Liver (tissue), 9 donors: ENCODE results near the gene PHOSPHO1. TPM values are rescaled to one million over a fixed set of nuclear protein-coding genes. Genes with fewer than 3 reads are reported as not detected.
A peak's percentile ranks its signal among the peaks of the same experiment; 100 is the strongest.

Source experiments
- DNase-seq: peaks from one replicate; pipeline ENCODE4 v3.0.0-alpha.2; 2017; ENCODE audit warnings: low spot score
- H3K27ac ChIP-seq, 2 donors: one replicate each; pipeline ENCODE4 v1.7.0; 2013; ENCODE audit warnings: inconsistent platforms in 2 of 2, low read length in 2 of 2, control low read depth in 1 of 2, low read depth in 1 of 2, mild to moderate bottlenecking in 1 of 2
- H3K27me3 ChIP-seq, 4 donors: one replicate each; pipeline versions ENCODE4 v1.6.1 to v1.7.0; 2013; ENCODE audit warnings: low read length in 3 of 4, inconsistent platforms in 1 of 4, mild to moderate bottlenecking in 1 of 4, moderate library complexity in 1 of 4; ENCODE audit not compliant: control insufficient read depth in 4 of 4, insufficient read depth in 4 of 4
- H3K36me3 ChIP-seq, 4 donors: one replicate each; pipeline versions ENCODE4 v1.6.1 to v1.7.0; 2013; ENCODE audit warnings: low read length in 3 of 4, mild to moderate bottlenecking in 3 of 4, low read depth in 1 of 4, moderate library complexity in 1 of 4; ENCODE audit not compliant: control insufficient read depth in 4 of 4, insufficient read depth in 3 of 4
- H3K4me1 ChIP-seq, 4 donors: one replicate each; pipeline versions ENCODE4 v1.6.1 to v1.7.0; 2013; ENCODE audit warnings: low read length in 3 of 4, mild to moderate bottlenecking in 3 of 4, moderate library complexity in 1 of 4; ENCODE audit not compliant: control insufficient read depth in 4 of 4, insufficient read depth in 4 of 4
- H3K4me3 ChIP-seq, 3 donors: one replicate each; pipeline versions ENCODE4 v1.6.1 to v1.7.0; 2013; ENCODE audit warnings: low read length in 3 of 3, control low read depth in 1 of 3, low read depth in 1 of 3, mild to moderate bottlenecking in 1 of 3
- H3K9ac ChIP-seq, 2 donors: one replicate each; pipeline ENCODE4 v1.7.0; 2013; ENCODE audit warnings: low read length in 2 of 2, mild to moderate bottlenecking in 2 of 2, moderate library complexity in 2 of 2, control low read depth in 1 of 2, low read depth in 1 of 2
- H3K9me3 ChIP-seq, 4 donors: one replicate each; pipeline versions ENCODE4 v1.6.1 to v1.7.0; 2013; ENCODE audit warnings: low read length in 3 of 4; ENCODE audit not compliant: control insufficient read depth in 4 of 4
- FOXA2 ChIP-seq: IDR thresholded peaks from 2 replicates; pipeline ENCODE4 v1.6.1; 2016; ENCODE audit warnings: antibody characterized with exemption
- GABPA ChIP-seq, 2 donors: IDR thresholded peaks in 1 of 2; conservative IDR thresholded peaks in 1 of 2; 2 replicates each; pipeline ENCODE4 v1.6.1; 2016; ENCODE audit warnings: antibody characterized with exemption in 2 of 2, mild to moderate bottlenecking in 1 of 2, moderate library complexity in 1 of 2
- HNF4G ChIP-seq: IDR thresholded peaks from 2 replicates; pipeline ENCODE4 v1.6.1; 2016; ENCODE audit warnings: antibody characterized with exemption
- WGBS: extraction: QIAGEN DNeasy Blood & Tissue Kit; methylation state at CpG from one replicate; pipeline ENCODE4 v1.1.7; 2013; 5-methylcytosine and 5-hydroxymethylcytosine counted together
- polyA plus RNA-seq, 2 donors: library from polyadenylated mRNA; stranded (reverse) in 1 of 2; unstranded in 1 of 2; fragments of 200-250 nt in 1 of 2; fragments of >200 nt in 1 of 2; fragmentation: Nextera tagmentation in 1 of 2; extraction: Ambion mirVana in 1 of 2; gene quantifications; one replicate each; pipeline versions ENCODE4 v1.2.1 to v1.2.3, GENCODE V29; 2013 to 2015
- total RNA-seq, 2 donors: library from RNA; depleted of rRNA; stranded (reverse); fragments of >200 nt; gene quantifications; one replicate each; pipeline ENCODE4 v1.2.3, GENCODE V29; 2014
- TF ChIP-seq, protein P1 (sequence below): IDR thresholded peaks from 2 replicates; pipeline ENCODE4 v1.6.1; 2016; ENCODE audit warnings: antibody characterized with exemption, mild to moderate bottlenecking
- TF ChIP-seq, protein P2 (sequence below): IDR thresholded peaks from 2 replicates; pipeline ENCODE4 v1.6.1; 2016; ENCODE audit warnings: antibody characterized with exemption
- TF ChIP-seq, protein P3 (sequence below): IDR thresholded peaks from 2 replicates; pipeline ENCODE4 v1.6.1; 2016; ENCODE audit warnings: antibody characterized with exemption
- TF ChIP-seq, protein P4 (sequence below): fragments of 150-350 bp; IDR thresholded peaks from 2 replicates; pipeline ENCODE4 v1.5.1; 2017; ENCODE audit warnings: improper control_type of control experiment, low read depth, low read length; ENCODE audit not compliant: missing input control
- donor health status: healthy.
- donor health status: healthy.
- donor health status: healthy.
- donor health status: healthy.
- donor health status: healthy.

PHOSPHO1 gene
- total and polyA plus RNA-seq, 4 donors: 0.22 to 99.4 (median 0.40) TPM

DNA sequence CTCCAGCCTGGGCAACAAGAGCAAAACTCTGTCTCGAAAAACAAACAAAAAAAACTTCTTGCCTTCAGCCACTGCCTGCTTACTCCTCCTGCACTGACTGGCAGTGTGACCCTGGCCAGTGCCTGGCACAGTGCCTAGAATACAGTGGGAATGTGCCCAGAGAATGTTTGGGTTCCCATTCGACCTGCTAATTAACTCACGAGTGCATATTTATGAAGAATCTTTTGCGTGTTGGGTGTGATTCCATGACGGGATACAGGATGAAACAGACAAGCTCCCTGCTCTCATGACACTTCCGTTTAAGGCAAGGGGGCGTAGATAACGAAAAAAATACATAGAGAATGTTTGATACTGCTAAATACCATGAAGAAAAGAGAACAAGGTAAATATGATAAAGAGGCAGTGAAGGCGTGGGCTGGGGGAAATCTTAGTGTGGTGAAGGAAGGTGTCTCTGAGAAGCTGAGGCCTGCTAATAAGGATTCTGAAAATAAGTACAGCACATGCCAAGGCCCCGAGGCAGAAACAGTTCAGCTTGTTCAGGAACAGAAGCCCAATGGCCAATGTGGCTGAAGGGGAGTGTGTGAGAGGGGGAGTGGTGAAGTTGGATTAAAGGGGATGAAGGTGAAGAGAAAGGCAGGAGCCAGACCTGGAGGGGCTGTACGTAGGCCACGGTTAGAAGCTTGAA lies 15.8 kb downstream of the PHOSPHO1 start (continued):
- TF ChIP-seq, protein P1, sequence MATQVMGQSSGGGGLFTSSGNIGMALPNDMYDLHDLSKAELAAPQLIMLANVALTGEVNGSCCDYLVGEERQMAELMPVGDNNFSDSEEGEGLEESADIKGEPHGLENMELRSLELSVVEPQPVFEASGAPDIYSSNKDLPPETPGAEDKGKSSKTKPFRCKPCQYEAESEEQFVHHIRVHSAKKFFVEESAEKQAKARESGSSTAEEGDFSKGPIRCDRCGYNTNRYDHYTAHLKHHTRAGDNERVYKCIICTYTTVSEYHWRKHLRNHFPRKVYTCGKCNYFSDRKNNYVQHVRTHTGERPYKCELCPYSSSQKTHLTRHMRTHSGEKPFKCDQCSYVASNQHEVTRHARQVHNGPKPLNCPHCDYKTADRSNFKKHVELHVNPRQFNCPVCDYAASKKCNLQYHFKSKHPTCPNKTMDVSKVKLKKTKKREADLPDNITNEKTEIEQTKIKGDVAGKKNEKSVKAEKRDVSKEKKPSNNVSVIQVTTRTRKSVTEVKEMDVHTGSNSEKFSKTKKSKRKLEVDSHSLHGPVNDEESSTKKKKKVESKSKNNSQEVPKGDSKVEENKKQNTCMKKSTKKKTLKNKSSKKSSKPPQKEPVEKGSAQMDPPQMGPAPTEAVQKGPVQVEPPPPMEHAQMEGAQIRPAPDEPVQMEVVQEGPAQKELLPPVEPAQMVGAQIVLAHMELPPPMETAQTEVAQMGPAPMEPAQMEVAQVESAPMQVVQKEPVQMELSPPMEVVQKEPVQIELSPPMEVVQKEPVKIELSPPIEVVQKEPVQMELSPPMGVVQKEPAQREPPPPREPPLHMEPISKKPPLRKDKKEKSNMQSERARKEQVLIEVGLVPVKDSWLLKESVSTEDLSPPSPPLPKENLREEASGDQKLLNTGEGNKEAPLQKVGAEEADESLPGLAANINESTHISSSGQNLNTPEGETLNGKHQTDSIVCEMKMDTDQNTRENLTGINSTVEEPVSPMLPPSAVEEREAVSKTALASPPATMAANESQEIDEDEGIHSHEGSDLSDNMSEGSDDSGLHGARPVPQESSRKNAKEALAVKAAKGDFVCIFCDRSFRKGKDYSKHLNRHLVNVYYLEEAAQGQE: no peak
- no peak for TF ChIP-seq HNF4G

DNA sequence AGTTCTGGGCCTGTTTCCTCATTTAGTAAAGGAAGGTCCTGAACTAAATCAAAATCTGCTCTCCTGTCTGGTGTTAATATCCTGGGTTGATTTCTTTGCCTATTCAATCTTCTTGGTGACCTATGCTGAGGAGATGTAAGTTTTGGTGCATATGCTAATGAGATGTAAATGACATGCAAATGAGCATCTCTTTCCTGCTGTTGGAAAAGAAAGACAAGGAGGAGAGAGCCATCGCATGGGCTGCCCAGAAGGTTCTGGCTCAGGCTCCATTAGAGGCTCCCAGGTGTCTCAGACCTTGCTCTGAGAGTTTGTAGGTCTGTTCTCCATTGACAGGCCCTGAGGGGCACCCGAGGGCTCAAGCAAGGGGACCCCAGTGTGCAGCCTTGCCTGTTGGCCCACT lies 16.7 kb downstream of the PHOSPHO1 start:
- Histone ChIP-seq H3K27me3 (no peaks in the 10 kb centered on the region), H3K9me3 (no peaks in the 10 kb centered on the region), H3K36me3 (no peaks in the 10 kb centered on the region), H3K4me1 (peaks cover 0 to 12% (median 1%) of the 10 kb centered on the region in 4 donors), H3K27ac (peak overlapping the region in 1 of 2 donors; percentile 29), H3K9ac (no peak overlapping the region), H3K4me3 (no peak overlapping the region)
- 89% methylated on average over 2 of the region's 2 CpGs for WGBS
- no peak for DNase-seq
- TF ChIP-seq, protein P2, sequence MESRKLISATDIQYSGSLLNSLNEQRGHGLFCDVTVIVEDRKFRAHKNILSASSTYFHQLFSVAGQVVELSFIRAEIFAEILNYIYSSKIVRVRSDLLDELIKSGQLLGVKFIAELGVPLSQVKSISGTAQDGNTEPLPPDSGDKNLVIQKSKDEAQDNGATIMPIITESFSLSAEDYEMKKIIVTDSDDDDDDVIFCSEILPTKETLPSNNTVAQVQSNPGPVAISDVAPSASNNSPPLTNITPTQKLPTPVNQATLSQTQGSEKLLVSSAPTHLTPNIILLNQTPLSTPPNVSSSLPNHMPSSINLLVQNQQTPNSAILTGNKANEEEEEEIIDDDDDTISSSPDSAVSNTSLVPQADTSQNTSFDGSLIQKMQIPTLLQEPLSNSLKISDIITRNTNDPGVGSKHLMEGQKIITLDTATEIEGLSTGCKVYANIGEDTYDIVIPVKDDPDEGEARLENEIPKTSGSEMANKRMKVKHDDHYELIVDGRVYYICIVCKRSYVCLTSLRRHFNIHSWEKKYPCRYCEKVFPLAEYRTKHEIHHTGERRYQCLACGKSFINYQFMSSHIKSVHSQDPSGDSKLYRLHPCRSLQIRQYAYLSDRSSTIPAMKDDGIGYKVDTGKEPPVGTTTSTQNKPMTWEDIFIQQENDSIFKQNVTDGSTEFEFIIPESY: no peak
- TF ChIP-seq, protein P1: no peak
- no peak for TF ChIP-seq GABPA (IDR thresholded peaks at IDR 0.05 in 1 of 2, conservative IDR thresholded peaks at IDR 0.05 in 1 of 2)
- TF ChIP-seq, protein P3, sequence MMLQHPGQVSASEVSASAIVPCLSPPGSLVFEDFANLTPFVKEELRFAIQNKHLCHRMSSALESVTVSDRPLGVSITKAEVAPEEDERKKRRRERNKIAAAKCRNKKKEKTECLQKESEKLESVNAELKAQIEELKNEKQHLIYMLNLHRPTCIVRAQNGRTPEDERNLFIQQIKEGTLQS: no peak
- TF ChIP-seq, protein P4, sequence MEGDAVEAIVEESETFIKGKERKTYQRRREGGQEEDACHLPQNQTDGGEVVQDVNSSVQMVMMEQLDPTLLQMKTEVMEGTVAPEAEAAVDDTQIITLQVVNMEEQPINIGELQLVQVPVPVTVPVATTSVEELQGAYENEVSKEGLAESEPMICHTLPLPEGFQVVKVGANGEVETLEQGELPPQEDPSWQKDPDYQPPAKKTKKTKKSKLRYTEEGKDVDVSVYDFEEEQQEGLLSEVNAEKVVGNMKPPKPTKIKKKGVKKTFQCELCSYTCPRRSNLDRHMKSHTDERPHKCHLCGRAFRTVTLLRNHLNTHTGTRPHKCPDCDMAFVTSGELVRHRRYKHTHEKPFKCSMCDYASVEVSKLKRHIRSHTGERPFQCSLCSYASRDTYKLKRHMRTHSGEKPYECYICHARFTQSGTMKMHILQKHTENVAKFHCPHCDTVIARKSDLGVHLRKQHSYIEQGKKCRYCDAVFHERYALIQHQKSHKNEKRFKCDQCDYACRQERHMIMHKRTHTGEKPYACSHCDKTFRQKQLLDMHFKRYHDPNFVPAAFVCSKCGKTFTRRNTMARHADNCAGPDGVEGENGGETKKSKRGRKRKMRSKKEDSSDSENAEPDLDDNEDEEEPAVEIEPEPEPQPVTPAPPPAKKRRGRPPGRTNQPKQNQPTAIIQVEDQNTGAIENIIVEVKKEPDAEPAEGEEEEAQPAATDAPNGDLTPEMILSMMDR: no peak
- TF ChIP-seq FOXA2: no peak
